Gastrocnemius medialis (tissue), 4 donors: ENCODE data around the gene HAL. TPM values are rescaled to one million over a fixed set of nuclear protein-coding genes. Genes with fewer than 3 reads are reported as not detected.

Source experiments
- ATAC-seq, 2 donors: fragments of 150-250 bp; one replicate each; pipeline ENCODE4 v1.9.1; 2016
- DNase-seq, 2 donors: peaks; one replicate each; pipeline ENCODE4 v3.0.0-alpha.2; 2019
- H3K27ac ChIP-seq, 4 donors: fragments of 200-600 bp; sonication (generic); 1 replicate in 1 of 4; 2 replicates in 3 of 4; pipeline ENCODE4 v1.5.1; 2016 to 2018; ENCODE audit warnings: mild to moderate bottlenecking in 2 of 4, moderate library complexity in 1 of 4
- H3K27me3 ChIP-seq, 3 donors: fragments of 200-600 bp; sonication (generic) in 2 of 3; 1 replicate in 1 of 3; 2 replicates in 2 of 3; pipeline versions ENCODE4 v1.5.1 to v1.6.0; 2016 to 2019; ENCODE audit warnings: mild to moderate bottlenecking in 1 of 3, moderate library complexity in 1 of 3
- H3K36me3 ChIP-seq, 2 donors: fragments of 200-600 bp; sonication (generic) in 1 of 2; one replicate each; pipeline ENCODE4 v1.5.1; 2017 to 2018
- H3K4me1 ChIP-seq, 2 donors: fragments of 200-600 bp; sonication (generic) in 1 of 2; one replicate each; pipeline ENCODE4 v1.5.1; 2016 to 2017; ENCODE audit warnings: mild to moderate bottlenecking in 2 of 2
- H3K4me3 ChIP-seq, 4 donors: fragments of 200-600 bp; sonication (generic) in 3 of 4; 1 replicate in 1 of 4; 2 replicates in 3 of 4; pipeline ENCODE4 v1.5.1; 2016 to 2019; ENCODE audit warnings: mild to moderate bottlenecking in 2 of 4
- H3K9me3 ChIP-seq, 3 donors: fragments of 200-600 bp; sonication (generic) in 2 of 3; 1 replicate in 1 of 3; 2 replicates in 2 of 3; pipeline ENCODE4 v1.5.1; 2016 to 2019
- POLR2A ChIP-seq, 2 donors: fragments of 450-650 bp; IDR thresholded peaks; one replicate each; pipeline ENCODE4 v1.6.1; 2017; ENCODE audit warnings: antibody characterized with exemption in 2 of 2, mild to moderate bottlenecking in 2 of 2, moderate library complexity in 2 of 2
- in situ Hi-C, 4 donors: fragments of 200-750 bp; cut with MboI; loops; one replicate each; pipeline versions ENCODE4 v1.15.0 to v1.8.0; 2017; ENCODE audit warnings: low sequenced_read_pairs in 4 of 4
- intact Hi-C: fragments of 100-400 bp; cut with DNase I; formaldehyde crosslinking; loops from one replicate; pipeline ENCODE4 v1.15.1; 2023; ENCODE audit warnings: low total_unique reads
- total RNA-seq, 4 donors: library from RNA; depleted of rRNA; stranded (reverse); fragments of >200 nt; gene quantifications; one replicate each; pipeline versions ENCODE4 v1.1.0 to v1.2.3, GENCODE V29; 2016
- TF ChIP-seq, protein P1 (sequence below), 5 experiments: fragments of 450-650 bp in 3 of 5; fragments of 200-600 bp in 2 of 5; sonication (generic) in 2 of 5; IDR thresholded peaks in 4 of 5; conservative IDR thresholded peaks in 1 of 5; 1 replicate in 4 of 5; 2 replicates in 1 of 5; pipeline ENCODE4 v1.5.1; 2016 to 2019; ENCODE audit warnings: antibody characterized with exemption in 5 of 5, mild to moderate bottlenecking in 3 of 5, moderate library complexity in 3 of 5

Gene HAL
- total RNA-seq, 4 donors from 2014 or later, result 0.59 to 1.3 (median 1.3) TPM; not detected in 1

DNA sequence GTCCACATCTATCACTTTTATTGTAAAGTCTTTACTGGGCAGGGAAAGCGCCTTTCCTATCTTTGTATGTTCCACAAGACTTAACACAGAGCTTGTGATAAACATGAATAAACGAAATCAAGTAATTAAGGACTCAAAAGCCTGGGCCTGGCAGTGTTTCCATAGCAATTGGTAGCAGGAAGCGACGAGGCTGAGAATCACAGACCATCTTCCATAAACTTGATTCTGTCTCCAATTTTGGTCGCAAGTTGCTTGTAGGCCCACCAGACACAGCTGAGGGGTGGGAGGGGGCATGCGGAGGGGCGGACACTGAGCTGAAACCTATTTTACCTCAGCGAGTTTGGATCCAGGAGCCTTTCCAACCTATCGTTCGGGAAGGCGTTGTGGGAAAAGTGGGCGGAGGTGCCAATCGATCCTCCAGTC, 54.0 kb downstream of the HAL start:
- H3K27me3 ChIP-seq, result no peaks in the 10 kb centered on the region
- intact Hi-C loops, result loop anchor here (2.0 kb wide), 1 partner anchor 83 kb away; the partner anchor contains the start of gene SNRPF
- peak overlapping the region; percentile 79 to 88 (median 83) for H3K27ac ChIP-seq
- in situ Hi-C loops, result no loop called here
- no peak for DNase-seq
- TF ChIP-seq POLR2A (IDR thresholded peaks at IDR 0.05), result no peak
- TF ChIP-seq, protein P1, sequence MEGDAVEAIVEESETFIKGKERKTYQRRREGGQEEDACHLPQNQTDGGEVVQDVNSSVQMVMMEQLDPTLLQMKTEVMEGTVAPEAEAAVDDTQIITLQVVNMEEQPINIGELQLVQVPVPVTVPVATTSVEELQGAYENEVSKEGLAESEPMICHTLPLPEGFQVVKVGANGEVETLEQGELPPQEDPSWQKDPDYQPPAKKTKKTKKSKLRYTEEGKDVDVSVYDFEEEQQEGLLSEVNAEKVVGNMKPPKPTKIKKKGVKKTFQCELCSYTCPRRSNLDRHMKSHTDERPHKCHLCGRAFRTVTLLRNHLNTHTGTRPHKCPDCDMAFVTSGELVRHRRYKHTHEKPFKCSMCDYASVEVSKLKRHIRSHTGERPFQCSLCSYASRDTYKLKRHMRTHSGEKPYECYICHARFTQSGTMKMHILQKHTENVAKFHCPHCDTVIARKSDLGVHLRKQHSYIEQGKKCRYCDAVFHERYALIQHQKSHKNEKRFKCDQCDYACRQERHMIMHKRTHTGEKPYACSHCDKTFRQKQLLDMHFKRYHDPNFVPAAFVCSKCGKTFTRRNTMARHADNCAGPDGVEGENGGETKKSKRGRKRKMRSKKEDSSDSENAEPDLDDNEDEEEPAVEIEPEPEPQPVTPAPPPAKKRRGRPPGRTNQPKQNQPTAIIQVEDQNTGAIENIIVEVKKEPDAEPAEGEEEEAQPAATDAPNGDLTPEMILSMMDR (IDR thresholded peaks at IDR 0.05 in 4 of 5, conservative IDR thresholded peaks at IDR 0.05 in 1 of 5), result no peak
- ATAC-seq, result no peak
- peaks cover 4 to 9% of the 10 kb centered on the region in 2 donors for H3K4me1 ChIP-seq
- peak overlapping the region; percentile 68 to 90 (median 74) for H3K4me3 ChIP-seq
- H3K9me3 ChIP-seq, result no peaks in the 10 kb centered on the region
- H3K36me3 ChIP-seq, result no peaks in the 10 kb centered on the region

DNA sequence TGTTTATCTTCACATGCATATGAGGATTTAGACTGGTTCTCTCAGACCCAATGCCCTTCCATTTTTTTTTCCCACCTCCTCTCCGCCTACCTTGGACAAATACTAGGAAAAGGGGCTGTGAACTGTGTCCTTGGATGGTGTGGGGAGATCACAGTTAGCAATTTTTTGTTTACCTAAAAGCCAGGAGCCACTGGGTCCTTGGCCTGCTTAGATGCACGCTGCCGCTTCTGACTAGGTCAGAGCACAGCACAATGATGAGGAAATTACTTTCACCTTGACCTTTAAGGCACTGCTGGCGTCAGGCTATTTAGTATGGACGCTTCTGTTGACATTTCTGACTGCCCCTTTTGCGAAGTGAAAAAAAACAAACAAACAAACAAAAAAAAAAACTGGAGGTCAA, 55.6 kb downstream of the HAL start:
- intact Hi-C loops, result no loop called here
- in situ Hi-C loops, result no loop called here

More for the DNA sequence above, 55.6 kb downstream of the HAL start:
- Histone ChIP-seq H3K36me3 (no peaks in the 10 kb centered on the region), H3K4me1 (peaks cover 4 to 9% of the 10 kb centered on the region in 2 donors), H3K27me3 (no peaks in the 10 kb centered on the region), H3K27ac (no peak overlapping the region), H3K4me3 (no peak overlapping the region), H3K9me3 (no peaks in the 10 kb centered on the region)
- DNase-seq, result no peak
- TF ChIP-seq, protein P1 (IDR thresholded peaks at IDR 0.05 in 4 of 5, conservative IDR thresholded peaks at IDR 0.05 in 1 of 5), result no peak
- no peak for TF ChIP-seq POLR2A (IDR thresholded peaks at IDR 0.05)
- ATAC-seq, result no peak

Other genes with a start within 250 kb of the HAL start
- gene NTN4, start 205.6 kb downstream of the HAL start, total RNA-seq, result 1 to 10 TPM; 4.0 to 10.0 (median 5.7) TPM
- 1 to 10 TPM; 2.3 to 4.6 (median 3.4) TPM for gene SNRPF, start 137.4 kb downstream of the HAL start, total RNA-seq
- gene CCDC38, start 53.7 kb downstream of the HAL start, total RNA-seq, result not detected
- 1 to 10 TPM in 2 of 4 donors, not detected in 2; 1.1 to 3.5 TPM for gene AMDHD1, start 53.0 kb downstream of the HAL start, total RNA-seq
- gene LTA4H, start 39.2 kb upstream of the HAL start, total RNA-seq, result 10 to 100 TPM; 36.7 to 46.9 (median 40.6) TPM
- gene ELK3, start 198.0 kb upstream of the HAL start, total RNA-seq, result 1 to 10 TPM; 3.7 to 6.6 (median 4.9) TPM